ENCODE measurements around the gene STEAP2.
"Not testable (repeated sequence)": the region's sequence is repeated elsewhere in the genome, so short reads cannot be mapped to it uniquely, and the experiment has no call there.

STEAP2 gene

GRCh38 chr7:90251304-90251635 is 39.7 kb downstream of the STEAP2 start:
- ATAC-seq (replicated peaks) = no peak
- no peaks in the 10 kb centered on the region for H3K36me3 Mint-ChIP-seq

GRCh38 chr7:90256011-90256410 is 44.5 kb downstream of the STEAP2 start:
- H3K36me3 Mint-ChIP-seq; ATAC-seq (replicated peaks); H3K4me1 Mint-ChIP-seq; H3K9me3 Mint-ChIP-seq; DNase-seq; H3K4me3 Mint-ChIP-seq; H3K27ac Mint-ChIP-seq: not testable (repeated sequence)
- H3K27me3 Mint-ChIP-seq = peaks cover 23 to 27% of the 10 kb centered on the region in 2 donors

More at GRCh38 chr7:90251304-90251635, 39.7 kb downstream of the STEAP2 start:
- DNase-seq = no peak
- H3K4me3 Mint-ChIP-seq = no peak overlapping the region
- H3K4me1 Mint-ChIP-seq = peaks cover 2% of the 10 kb centered on the region in 2 donors
- peaks cover 29 to 42% of the 10 kb centered on the region in 2 donors for H3K27me3 Mint-ChIP-seq
- no peak overlapping the region for H3K27ac Mint-ChIP-seq
- peaks cover 4 to 7% of the 10 kb centered on the region in 2 donors for H3K9me3 Mint-ChIP-seq

GRCh38 chr7:90256778-90257177 is 45.2 kb downstream of the STEAP2 start:
- ATAC-seq (replicated peaks) (no peak), DNase-seq (no peak)
- no peak overlapping the region for H3K27ac Mint-ChIP-seq
- H3K36me3 Mint-ChIP-seq = no peaks in the 10 kb centered on the region
- H3K27me3 Mint-ChIP-seq = peaks cover 22 to 30% of the 10 kb centered on the region in 2 donors
- no peak overlapping the region for H3K4me3 Mint-ChIP-seq
- no peaks in the 10 kb centered on the region for H3K4me1 Mint-ChIP-seq
- H3K9me3 Mint-ChIP-seq = peaks cover 0 to 4% of the 10 kb centered on the region in 2 donors

GRCh38 chr7:90261441-90261840 is 49.9 kb downstream of the STEAP2 start:
- Mint-ChIP-seq H3K27ac (no peak overlapping the region), H3K27me3 (peaks cover 5 to 7% of the 10 kb centered on the region in 2 donors), H3K36me3 (no peaks in the 10 kb centered on the region), H3K9me3 (no peaks in the 10 kb centered on the region), H3K4me3 (no peak overlapping the region), H3K4me1 (no peaks in the 10 kb centered on the region)
- no peak for ATAC-seq (replicated peaks)
- DNase-seq = no peak

- Mint-ChIP-seq H3K9me3 (no peaks in the 10 kb centered on the region), H3K27ac (no peak overlapping the region), H3K27me3 (peaks cover 5% of the 10 kb centered on the region in 2 donors), H3K4me3 (no peak overlapping the region), H3K36me3 (no peaks in the 10 kb centered on the region), H3K4me1 (no peaks in the 10 kb centered on the region)
- no peak for DNase-seq
- peak; percentile 64 to 74 for ATAC-seq (replicated peaks)
Measured at GRCh38 chr7:90262438-90262837, 50.9 kb downstream of the STEAP2 start.

GRCh38 chr7:90266808-90267207 is 55.3 kb downstream of the STEAP2 start:
- ATAC-seq (replicated peaks) (no peak), DNase-seq (no peak)
- no peak overlapping the region for H3K4me3 Mint-ChIP-seq
- no peak overlapping the region for H3K27ac Mint-ChIP-seq
- peaks cover 0 to 7% of the 10 kb centered on the region in 2 donors for H3K27me3 Mint-ChIP-seq
- H3K9me3 Mint-ChIP-seq = no peaks in the 10 kb centered on the region
- H3K4me1 Mint-ChIP-seq = no peaks in the 10 kb centered on the region
- no peaks in the 10 kb centered on the region for H3K36me3 Mint-ChIP-seq

- Mint-ChIP-seq H3K9me3 (no peaks in the 10 kb centered on the region), H3K4me1 (no peaks in the 10 kb centered on the region), H3K4me3 (no peak overlapping the region), H3K27ac (no peak overlapping the region), H3K27me3 (peaks cover 0 to 7% of the 10 kb centered on the region in 2 donors), H3K36me3 (no peaks in the 10 kb centered on the region)
- DNase-seq = no peak
- no peak for ATAC-seq (replicated peaks)
Measured at GRCh38 chr7:90267263-90267858, 55.8 kb downstream of the STEAP2 start.

- no peaks in the 10 kb centered on the region for H3K9me3 Mint-ChIP-seq
- DNase-seq (no peak), ATAC-seq (replicated peaks) (no peak)
- H3K36me3 Mint-ChIP-seq = no peaks in the 10 kb centered on the region
- no peaks in the 10 kb centered on the region for H3K4me1 Mint-ChIP-seq
- H3K4me3 Mint-ChIP-seq = no peak overlapping the region
- peaks cover 0 to 7% of the 10 kb centered on the region in 2 donors for H3K27me3 Mint-ChIP-seq
- H3K27ac Mint-ChIP-seq = no peak overlapping the region
Measured at GRCh38 chr7:90269163-90269562, 57.6 kb downstream of the STEAP2 start.

GRCh38 chr7:90270431-90271178 is 59.1 kb downstream of the STEAP2 start:
- H3K9me3 Mint-ChIP-seq = no peaks in the 10 kb centered on the region
- no peak for ATAC-seq (replicated peaks)

GRCh38 chr7:90271753-90272152 is 60.2 kb downstream of the STEAP2 start:
- ATAC-seq (replicated peaks) (no peak), DNase-seq (no peak)
- H3K27me3 Mint-ChIP-seq = peaks cover 0 to 7% of the 10 kb centered on the region in 2 donors
- no peaks in the 10 kb centered on the region for H3K9me3 Mint-ChIP-seq
- no peak overlapping the region for H3K4me3 Mint-ChIP-seq
- no peak overlapping the region for H3K27ac Mint-ChIP-seq
- no peaks in the 10 kb centered on the region for H3K4me1 Mint-ChIP-seq
- H3K36me3 Mint-ChIP-seq = no peaks in the 10 kb centered on the region

More at GRCh38 chr7:90270431-90271178, 59.1 kb downstream of the STEAP2 start:
- no peak overlapping the region for H3K4me3 Mint-ChIP-seq
- no peaks in the 10 kb centered on the region for H3K36me3 Mint-ChIP-seq
- no peaks in the 10 kb centered on the region for H3K4me1 Mint-ChIP-seq
- H3K27ac Mint-ChIP-seq = no peak overlapping the region
- DNase-seq = no peak
- H3K27me3 Mint-ChIP-seq = peaks cover 0 to 7% of the 10 kb centered on the region in 2 donors

- Mint-ChIP-seq H3K27ac (no peak overlapping the region), H3K27me3 (peaks cover 0 to 7% of the 10 kb centered on the region in 2 donors), H3K4me1 (no peaks in the 10 kb centered on the region), H3K36me3 (no peaks in the 10 kb centered on the region), H3K9me3 (no peaks in the 10 kb centered on the region), H3K4me3 (no peak overlapping the region)
- DNase-seq (no peak), ATAC-seq (replicated peaks) (no peak)
Measured at GRCh38 chr7:90272242-90272641, 60.7 kb downstream of the STEAP2 start.

- H3K27me3 Mint-ChIP-seq = peaks cover 0 to 7% of the 10 kb centered on the region in 2 donors
- ATAC-seq (replicated peaks) = no peak
Measured at GRCh38 chr7:90274161-90274560, 62.6 kb downstream of the STEAP2 start.

GRCh38 chr7:90276033-90276728 is 64.6 kb downstream of the STEAP2 start:
- ATAC-seq (replicated peaks) (no peak), DNase-seq (no peak)
- H3K27ac Mint-ChIP-seq = no peak overlapping the region
- H3K36me3 Mint-ChIP-seq = no peaks in the 10 kb centered on the region
- H3K4me1 Mint-ChIP-seq = no peaks in the 10 kb centered on the region
- H3K4me3 Mint-ChIP-seq = no peak overlapping the region
- no peaks in the 10 kb centered on the region for H3K27me3 Mint-ChIP-seq
- H3K9me3 Mint-ChIP-seq = no peaks in the 10 kb centered on the region

More at GRCh38 chr7:90274161-90274560, 62.6 kb downstream of the STEAP2 start:
- H3K9me3 Mint-ChIP-seq = no peaks in the 10 kb centered on the region
- no peak for DNase-seq
- H3K36me3 Mint-ChIP-seq = no peaks in the 10 kb centered on the region
- H3K4me1 Mint-ChIP-seq = no peaks in the 10 kb centered on the region
- H3K27ac Mint-ChIP-seq = no peak overlapping the region
- no peak overlapping the region for H3K4me3 Mint-ChIP-seq

All from stimulated activated naive B cell treated with anti-CD40 and anti-IgM and Interleukin-4, amounts not matched to agents 10 μg/mL and 1 μg/mL and 100 μg/mL, for 72 hours (primary cell).